Esophagus squamous epithelium (tissue), 4 donors: ENCODE data around the gene CFAP65.

Experiments used
- CTCF ChIP-seq, 6 experiments: fragments of 450-650 bp in 4 of 6; fragments of 200-600 bp in 2 of 6; sonication (generic) in 2 of 6; IDR thresholded peaks; one replicate each; pipeline ENCODE4 v1.5.1; 2016 to 2019; ENCODE audit warnings: antibody characterized with exemption in 6 of 6, mild to moderate bottlenecking in 4 of 6, moderate library complexity in 4 of 6
- POLR2A ChIP-seq, 4 donors: fragments of 450-650 bp; IDR thresholded peaks; one replicate each; pipeline ENCODE4 v1.6.1; 2017; ENCODE audit warnings: antibody characterized with exemption in 4 of 4, mild to moderate bottlenecking in 4 of 4, moderate library complexity in 3 of 4

- TF ChIP-seq CTCF (IDR thresholded peaks at IDR 0.05) (no peak), POLR2A (IDR thresholded peaks at IDR 0.05) (no peak)
These were observed 70.4 kb downstream of the CFAP65 start for GRCh38 chr2:218970894-218971293.
